HG03558 (cell line): ENCODE data around the gene MACROH2A1.

Experiments
- ATAC-seq: cut with Tn5 transposase; IDR thresholded peaks from one replicate; pipeline ENCODE4 v1.9.1; 2021; ENCODE audit warnings: moderate number of reproducible peaks; ENCODE audit not compliant: unreplicated experiment; ENCODE audit errors: extremely low read depth

Gene MACROH2A1

GRCh38 chr5:135437422-135437795 is 38.4 kb upstream of the MACROH2A1 start:
- no peak for ATAC-seq

- no peak for ATAC-seq
These were observed 38.0 kb upstream of the MACROH2A1 start for GRCh38 chr5:135436951-135437418.

- ATAC-seq, result no peak
These were observed 36.7 kb upstream of the MACROH2A1 start for GRCh38 chr5:135435467-135436330.

GRCh38 chr5:135434591-135435466 is 35.8 kb upstream of the MACROH2A1 start:
- no peak for ATAC-seq

- no peak for ATAC-seq
These were observed 34.8 kb upstream of the MACROH2A1 start for GRCh38 chr5:135433681-135434426.

- ATAC-seq, result no peak
These were observed 33.1 kb upstream of the MACROH2A1 start for GRCh38 chr5:135432113-135432512.

- ATAC-seq, result no peak
These were observed 31.1 kb upstream of the MACROH2A1 start for GRCh38 chr5:135430135-135430437.

- no peak for ATAC-seq
These were observed 30.5 kb upstream of the MACROH2A1 start for GRCh38 chr5:135429301-135430134.

- ATAC-seq, result no peak
These were observed 29.6 kb upstream of the MACROH2A1 start for GRCh38 chr5:135428586-135428985.

GRCh38 chr5:135426102-135427082 is 27.4 kb upstream of the MACROH2A1 start:
- ATAC-seq, result no peak

GRCh38 chr5:135425641-135426040 is 26.6 kb upstream of the MACROH2A1 start:
- ATAC-seq, result no peak

- ATAC-seq, result no peak
These were observed 24.8 kb upstream of the MACROH2A1 start for GRCh38 chr5:135423846-135424168.

- ATAC-seq, result no peak
These were observed 24.3 kb upstream of the MACROH2A1 start for GRCh38 chr5:135423146-135423845.

- ATAC-seq, result no peak
These were observed 23.4 kb upstream of the MACROH2A1 start for GRCh38 chr5:135422419-135422818.

- no peak for ATAC-seq
These were observed 18.1 kb upstream of the MACROH2A1 start for GRCh38 chr5:135417083-135417482.

- ATAC-seq, result no peak
These were observed 6.1 kb upstream of the MACROH2A1 start for GRCh38 chr5:135405082-135405481.

GRCh38 chr5:135402031-135402430 is 3.0 kb upstream of the MACROH2A1 start:
- no peak for ATAC-seq

- ATAC-seq, result no peak
These were observed 1.8 kb upstream of the MACROH2A1 start for GRCh38 chr5:135400866-135401265.
